PC-3 (cell line): ENCODE results near the gene CKMT1A.
"Not testable (repeated sequence)": the region's sequence is repeated elsewhere in the genome, so short reads cannot be mapped to it uniquely, and the experiment has no call there.

Source experiments
- CTCF ChIP-seq: fragments of 300-600 bp; sonication (generic); conservative IDR thresholded peaks from 2 replicates; pipeline ENCODE4 v1.5.1; 2017; ENCODE audit warnings: antibody characterized with exemption, low read depth, mild to moderate bottlenecking, low read length
- EZH2 ChIP-seq: fragments of 300-600 bp; sonication (generic); IDR thresholded peaks from one replicate; pipeline ENCODE4 v1.6.1; 2017; ENCODE audit warnings: antibody characterized with exemption, mild to moderate bottlenecking, low read length; ENCODE audit not compliant: unreplicated experiment
- EZH2phosphoT487 ChIP-seq: fragments of 300-600 bp; sonication (generic); IDR thresholded peaks from 2 replicates; pipeline ENCODE4 v1.6.1; 2018; ENCODE audit warnings: mild to moderate bottlenecking, antibody characterized with exemption, low read length, borderline replicate concordance

GRCh38 chr15:43662293-43662692 is 31.4 kb upstream of the CKMT1A start:
- not testable (repeated sequence) for TF ChIP-seq CTCF, EZH2phosphoT487, EZH2
